H1 (cell line): ENCODE results near the gene NCKAP1. TPM values are rescaled to one million over a fixed set of nuclear protein-coding genes. Genes with fewer than 3 reads are reported as not detected.

Experiments used
- CEBPB ChIP-seq: IDR thresholded peaks from 2 replicates; pipeline ENCODE4 v1.6.1; 2012; ENCODE audit warnings: low read depth, low read length
- EGR1 ChIP-seq: IDR thresholded peaks from 2 replicates; pipeline ENCODE4 v1.6.1; 2011; ENCODE audit warnings: low read depth, low read length, borderline replicate concordance
- POLR2A ChIP-seq, 2 experiments: IDR thresholded peaks; 1 replicate in 1 of 2; 2 replicates in 1 of 2; pipeline ENCODE4 v1.6.1; 2011; ENCODE audit warnings: low read depth in 2 of 2, low read length in 2 of 2, mild to moderate bottlenecking in 2 of 2; ENCODE audit errors: control extremely low read depth in 1 of 2
- polyA plus RNA-seq, 7 experiments: library from polyadenylated mRNA; depleted of rRNA in 3 of 7; stranded (reverse) in 5 of 7; unstranded in 2 of 7; fragments of >200 nt in 5 of 7; fragments of 200-250 nt in 2 of 7; gene quantifications; 1 replicate in 5 of 7; 2 replicates in 1 of 7; 4 replicates in 1 of 7; pipeline versions ENCODE4 v1.2.1 to v1.2.3, GENCODE V29; 2011 to 2013; ENCODE audit warnings: missing spikeins in 2 of 7, mixed read lengths in 2 of 7
- total RNA-seq: library from RNA; stranded (reverse); fragmentation: NEBNext Ultra II Directional; extraction: Animal tissue kit (Norgen Biotek cat#: 25700); gene quantifications from 2 replicates; pipeline ENCODE4 v1.2.1, GENCODE V29; 2021
- TF ChIP-seq, protein P1 (sequence below): fragments of 300-600 bp; sonication (generic); IDR thresholded peaks from 2 replicates; pipeline ENCODE4 v1.7.1; 2012; ENCODE audit warnings: low read length, moderate library complexity, mild to moderate bottlenecking, inconsistent platforms; ENCODE audit not compliant: insufficient replicate concordance

The NCKAP1 gene
- total and polyA plus RNA-seq, 2 of the 8 experiments (the other 6 are each of a cell fraction or from before 2014, with no cell fraction given), result 90.8 to 173 TPM

GRCh38 chr2:182950546-182950945 is 87.7 kb downstream of the NCKAP1 start (continued):
- TF ChIP-seq, protein P1, sequence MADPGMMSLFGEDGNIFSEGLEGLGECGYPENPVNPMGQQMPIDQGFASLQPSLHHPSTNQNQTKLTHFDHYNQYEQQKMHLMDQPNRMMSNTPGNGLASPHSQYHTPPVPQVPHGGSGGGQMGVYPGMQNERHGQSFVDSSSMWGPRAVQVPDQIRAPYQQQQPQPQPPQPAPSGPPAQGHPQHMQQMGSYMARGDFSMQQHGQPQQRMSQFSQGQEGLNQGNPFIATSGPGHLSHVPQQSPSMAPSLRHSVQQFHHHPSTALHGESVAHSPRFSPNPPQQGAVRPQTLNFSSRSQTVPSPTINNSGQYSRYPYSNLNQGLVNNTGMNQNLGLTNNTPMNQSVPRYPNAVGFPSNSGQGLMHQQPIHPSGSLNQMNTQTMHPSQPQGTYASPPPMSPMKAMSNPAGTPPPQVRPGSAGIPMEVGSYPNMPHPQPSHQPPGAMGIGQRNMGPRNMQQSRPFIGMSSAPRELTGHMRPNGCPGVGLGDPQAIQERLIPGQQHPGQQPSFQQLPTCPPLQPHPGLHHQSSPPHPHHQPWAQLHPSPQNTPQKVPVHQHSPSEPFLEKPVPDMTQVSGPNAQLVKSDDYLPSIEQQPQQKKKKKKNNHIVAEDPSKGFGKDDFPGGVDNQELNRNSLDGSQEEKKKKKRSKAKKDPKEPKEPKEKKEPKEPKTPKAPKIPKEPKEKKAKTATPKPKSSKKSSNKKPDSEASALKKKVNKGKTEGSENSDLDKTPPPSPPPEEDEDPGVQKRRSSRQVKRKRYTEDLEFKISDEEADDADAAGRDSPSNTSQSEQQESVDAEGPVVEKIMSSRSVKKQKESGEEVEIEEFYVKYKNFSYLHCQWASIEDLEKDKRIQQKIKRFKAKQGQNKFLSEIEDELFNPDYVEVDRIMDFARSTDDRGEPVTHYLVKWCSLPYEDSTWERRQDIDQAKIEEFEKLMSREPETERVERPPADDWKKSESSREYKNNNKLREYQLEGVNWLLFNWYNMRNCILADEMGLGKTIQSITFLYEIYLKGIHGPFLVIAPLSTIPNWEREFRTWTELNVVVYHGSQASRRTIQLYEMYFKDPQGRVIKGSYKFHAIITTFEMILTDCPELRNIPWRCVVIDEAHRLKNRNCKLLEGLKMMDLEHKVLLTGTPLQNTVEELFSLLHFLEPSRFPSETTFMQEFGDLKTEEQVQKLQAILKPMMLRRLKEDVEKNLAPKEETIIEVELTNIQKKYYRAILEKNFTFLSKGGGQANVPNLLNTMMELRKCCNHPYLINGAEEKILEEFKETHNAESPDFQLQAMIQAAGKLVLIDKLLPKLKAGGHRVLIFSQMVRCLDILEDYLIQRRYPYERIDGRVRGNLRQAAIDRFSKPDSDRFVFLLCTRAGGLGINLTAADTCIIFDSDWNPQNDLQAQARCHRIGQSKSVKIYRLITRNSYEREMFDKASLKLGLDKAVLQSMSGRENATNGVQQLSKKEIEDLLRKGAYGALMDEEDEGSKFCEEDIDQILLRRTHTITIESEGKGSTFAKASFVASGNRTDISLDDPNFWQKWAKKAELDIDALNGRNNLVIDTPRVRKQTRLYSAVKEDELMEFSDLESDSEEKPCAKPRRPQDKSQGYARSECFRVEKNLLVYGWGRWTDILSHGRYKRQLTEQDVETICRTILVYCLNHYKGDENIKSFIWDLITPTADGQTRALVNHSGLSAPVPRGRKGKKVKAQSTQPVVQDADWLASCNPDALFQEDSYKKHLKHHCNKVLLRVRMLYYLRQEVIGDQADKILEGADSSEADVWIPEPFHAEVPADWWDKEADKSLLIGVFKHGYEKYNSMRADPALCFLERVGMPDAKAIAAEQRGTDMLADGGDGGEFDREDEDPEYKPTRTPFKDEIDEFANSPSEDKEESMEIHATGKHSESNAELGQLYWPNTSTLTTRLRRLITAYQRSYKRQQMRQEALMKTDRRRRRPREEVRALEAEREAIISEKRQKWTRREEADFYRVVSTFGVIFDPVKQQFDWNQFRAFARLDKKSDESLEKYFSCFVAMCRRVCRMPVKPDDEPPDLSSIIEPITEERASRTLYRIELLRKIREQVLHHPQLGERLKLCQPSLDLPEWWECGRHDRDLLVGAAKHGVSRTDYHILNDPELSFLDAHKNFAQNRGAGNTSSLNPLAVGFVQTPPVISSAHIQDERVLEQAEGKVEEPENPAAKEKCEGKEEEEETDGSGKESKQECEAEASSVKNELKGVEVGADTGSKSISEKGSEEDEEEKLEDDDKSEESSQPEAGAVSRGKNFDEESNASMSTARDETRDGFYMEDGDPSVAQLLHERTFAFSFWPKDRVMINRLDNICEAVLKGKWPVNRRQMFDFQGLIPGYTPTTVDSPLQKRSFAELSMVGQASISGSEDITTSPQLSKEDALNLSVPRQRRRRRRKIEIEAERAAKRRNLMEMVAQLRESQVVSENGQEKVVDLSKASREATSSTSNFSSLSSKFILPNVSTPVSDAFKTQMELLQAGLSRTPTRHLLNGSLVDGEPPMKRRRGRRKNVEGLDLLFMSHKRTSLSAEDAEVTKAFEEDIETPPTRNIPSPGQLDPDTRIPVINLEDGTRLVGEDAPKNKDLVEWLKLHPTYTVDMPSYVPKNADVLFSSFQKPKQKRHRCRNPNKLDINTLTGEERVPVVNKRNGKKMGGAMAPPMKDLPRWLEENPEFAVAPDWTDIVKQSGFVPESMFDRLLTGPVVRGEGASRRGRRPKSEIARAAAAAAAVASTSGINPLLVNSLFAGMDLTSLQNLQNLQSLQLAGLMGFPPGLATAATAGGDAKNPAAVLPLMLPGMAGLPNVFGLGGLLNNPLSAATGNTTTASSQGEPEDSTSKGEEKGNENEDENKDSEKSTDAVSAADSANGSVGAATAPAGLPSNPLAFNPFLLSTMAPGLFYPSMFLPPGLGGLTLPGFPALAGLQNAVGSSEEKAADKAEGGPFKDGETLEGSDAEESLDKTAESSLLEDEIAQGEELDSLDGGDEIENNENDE, result no peak
- TF ChIP-seq CEBPB (no peak), POLR2A (IDR thresholded peaks at IDR 0.05; ENCODE audit: control extremely low read depth in 1 of 2, low read depth in 2 of 2, low read length in 2 of 2) (no peak), EGR1 (no peak)
